ENCODE data around the gene NPEPL1.

NPEPL1 gene

GRCh38 chr20:58658760-58659159, 33.8 kb upstream of the NPEPL1 start:
- DNase-seq = no peak

GRCh38 chr20:58659841-58660240, 32.8 kb upstream of the NPEPL1 start:
- no peak for DNase-seq

GRCh38 chr20:58660855-58661597, 31.6 kb upstream of the NPEPL1 start:
- no peak for DNase-seq

- no peak for DNase-seq
Observed at GRCh38 chr20:58661598-58662473, 30.8 kb upstream of the NPEPL1 start.

GRCh38 chr20:58664331-58664730, 28.3 kb upstream of the NPEPL1 start:
- no peak for DNase-seq

GRCh38 chr20:58664883-58665282, 27.7 kb upstream of the NPEPL1 start:
- no peak for DNase-seq

GRCh38 chr20:58665606-58666005, 27.0 kb upstream of the NPEPL1 start:
- DNase-seq = no peak

- no peak for DNase-seq
Observed at GRCh38 chr20:58666702-58667101, 25.9 kb upstream of the NPEPL1 start.

GRCh38 chr20:58667975-58668374, 24.6 kb upstream of the NPEPL1 start:
- no peak for DNase-seq

GRCh38 chr20:58668901-58669286, 23.7 kb upstream of the NPEPL1 start:
- no peak for DNase-seq

- no peak for DNase-seq
Observed at GRCh38 chr20:58669287-58670006, 23.2 kb upstream of the NPEPL1 start.

GRCh38 chr20:58670102-58670501, 22.5 kb upstream of the NPEPL1 start:
- DNase-seq = no peak

- DNase-seq = no peak
Observed at GRCh38 chr20:58670659-58671058, 21.9 kb upstream of the NPEPL1 start.

GRCh38 chr20:58673119-58673518, 19.5 kb upstream of the NPEPL1 start:
- DNase-seq = no peak

GRCh38 chr20:58675146-58675584, 17.4 kb upstream of the NPEPL1 start:
- no peak for DNase-seq

GRCh38 chr20:58675641-58676040, 17.0 kb upstream of the NPEPL1 start:
- no peak for DNase-seq

GRCh38 chr20:58676161-58676560, 16.4 kb upstream of the NPEPL1 start:
- no peak for DNase-seq

GRCh38 chr20:58677079-58677604, 15.5 kb upstream of the NPEPL1 start:
- DNase-seq = no peak

GRCh38 chr20:58677808-58678207, 14.8 kb upstream of the NPEPL1 start:
- no peak for DNase-seq

GRCh38 chr20:58678806-58679205, 13.8 kb upstream of the NPEPL1 start:
- DNase-seq = no peak

GRCh38 chr20:58682656-58683531, 9.7 kb upstream of the NPEPL1 start:
- no peak for DNase-seq

GRCh38 chr20:58684291-58684690, 8.3 kb upstream of the NPEPL1 start:
- DNase-seq = no peak
